Erythroblast (primary cell): ENCODE measurements around the gene GTPBP6.

Source experiments
- GATA1 ChIP-seq: IDR thresholded peaks from 2 replicates; pipeline ENCODE4 v1.6.1; 2011; ENCODE audit warnings: low read depth, mild to moderate bottlenecking, control low read depth, low read length, moderate library complexity
- POLR2A ChIP-seq: IDR thresholded peaks from 2 replicates; pipeline ENCODE4 v1.6.1; 2011; ENCODE audit warnings: mild to moderate bottlenecking, low read length

GRCh38 chrX:350534-351323 is 32.1 kb upstream of the GTPBP6 start:
- TF ChIP-seq POLR2A (no peak), GATA1 (no peak)
